ENCODE results near the gene IMMP2L. TPM values are rescaled to one million over a fixed set of nuclear protein-coding genes. Genes with fewer than 3 reads are reported as not detected.

IMMP2L gene
- total RNA-seq, 2 donors from 2014 or later: 13.1 to 22.7 TPM

DNA sequence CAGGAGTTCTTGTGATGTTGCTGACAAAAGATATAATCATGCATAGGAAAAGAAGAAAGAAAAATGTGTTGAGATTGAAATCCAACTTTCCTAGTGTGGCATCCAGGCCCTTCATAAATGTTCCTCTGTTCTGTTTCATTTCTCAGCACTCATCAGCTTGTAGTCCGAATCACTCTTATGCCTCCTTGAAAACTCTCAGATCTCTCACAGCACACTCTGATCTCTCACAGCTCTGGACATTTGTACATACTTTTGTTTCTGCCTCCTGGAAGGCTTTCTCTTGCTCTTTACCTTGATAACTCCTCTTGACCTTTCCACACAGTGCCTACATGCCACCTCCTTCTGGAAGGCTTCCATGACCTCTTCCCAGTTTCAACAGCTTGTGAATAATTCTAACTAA lies 880.4 kb downstream of the IMMP2L start:
- no peak for ATAC-seq (ENCODE audit: insufficient number of reproducible peaks, low FRiP score, low read depth)
- H3K4me1 ChIP-seq (ENCODE audit: control insufficient read depth in 1 of 2, low read depth in 2 of 2): no peaks in the 10 kb centered on the region
- H3K27ac ChIP-seq: no peak overlapping the region
- no peak for DNase-seq (ENCODE audit: low spot score)
- TF ChIP-seq, protein P1, sequence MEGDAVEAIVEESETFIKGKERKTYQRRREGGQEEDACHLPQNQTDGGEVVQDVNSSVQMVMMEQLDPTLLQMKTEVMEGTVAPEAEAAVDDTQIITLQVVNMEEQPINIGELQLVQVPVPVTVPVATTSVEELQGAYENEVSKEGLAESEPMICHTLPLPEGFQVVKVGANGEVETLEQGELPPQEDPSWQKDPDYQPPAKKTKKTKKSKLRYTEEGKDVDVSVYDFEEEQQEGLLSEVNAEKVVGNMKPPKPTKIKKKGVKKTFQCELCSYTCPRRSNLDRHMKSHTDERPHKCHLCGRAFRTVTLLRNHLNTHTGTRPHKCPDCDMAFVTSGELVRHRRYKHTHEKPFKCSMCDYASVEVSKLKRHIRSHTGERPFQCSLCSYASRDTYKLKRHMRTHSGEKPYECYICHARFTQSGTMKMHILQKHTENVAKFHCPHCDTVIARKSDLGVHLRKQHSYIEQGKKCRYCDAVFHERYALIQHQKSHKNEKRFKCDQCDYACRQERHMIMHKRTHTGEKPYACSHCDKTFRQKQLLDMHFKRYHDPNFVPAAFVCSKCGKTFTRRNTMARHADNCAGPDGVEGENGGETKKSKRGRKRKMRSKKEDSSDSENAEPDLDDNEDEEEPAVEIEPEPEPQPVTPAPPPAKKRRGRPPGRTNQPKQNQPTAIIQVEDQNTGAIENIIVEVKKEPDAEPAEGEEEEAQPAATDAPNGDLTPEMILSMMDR (IDR thresholded peaks at IDR 0.05): no peak
- no peaks in the 10 kb centered on the region for H3K27me3 ChIP-seq (replicated peaks; ENCODE audit: insufficient read depth)
- no peak overlapping the region for H3K4me3 ChIP-seq
- H3K9me3 ChIP-seq: no peaks in the 10 kb centered on the region
- no peaks in the 10 kb centered on the region for H3K36me3 ChIP-seq

DNA sequence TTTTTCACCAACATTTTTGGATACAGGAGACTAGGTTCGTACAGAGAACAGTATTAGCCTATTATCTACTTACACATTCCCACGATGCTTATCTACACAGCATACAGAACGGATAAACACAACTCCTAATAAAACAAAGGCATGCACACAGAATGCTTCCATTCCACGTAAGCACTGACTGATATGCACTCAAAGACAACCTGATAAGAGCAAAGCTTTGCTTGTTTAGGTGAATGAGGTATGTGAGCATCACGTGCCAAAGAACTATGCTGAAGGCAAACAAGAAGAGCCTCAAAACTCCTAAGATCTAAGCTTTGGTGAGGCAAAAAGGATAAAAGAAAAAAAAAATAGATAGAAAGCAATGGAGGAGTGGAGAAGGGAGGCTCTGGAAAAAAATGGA lies 884.9 kb downstream of the IMMP2L start:
- H3K27ac ChIP-seq: no peak overlapping the region
- TF ChIP-seq, protein P1 (IDR thresholded peaks at IDR 0.05): no peak

DNA sequence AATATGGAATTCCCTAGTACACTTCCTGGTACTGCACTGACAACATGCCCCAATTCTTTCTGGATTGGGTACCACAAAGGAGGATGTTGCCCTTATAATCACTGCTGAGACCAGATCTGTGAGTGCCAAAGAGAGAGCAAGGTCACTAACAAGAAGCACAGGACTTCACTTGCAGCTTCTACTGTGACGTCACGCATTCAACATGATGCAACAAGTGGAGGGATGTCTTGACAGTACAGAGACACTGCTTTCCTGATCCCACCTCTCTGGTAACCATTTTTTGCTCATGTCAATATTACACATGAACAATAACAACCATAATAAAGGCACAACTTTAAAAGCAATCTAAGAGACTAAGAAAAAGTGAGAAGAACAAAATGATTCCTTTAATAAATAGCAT lies 885.5 kb downstream of the IMMP2L start:
- H3K27me3 ChIP-seq (replicated peaks; ENCODE audit: insufficient read depth): no peaks in the 10 kb centered on the region
- ATAC-seq (ENCODE audit: insufficient number of reproducible peaks, low FRiP score, low read depth): no peak

More for the DNA sequence above, 884.9 kb downstream of the IMMP2L start:
- Histone ChIP-seq H3K4me3 (no peak overlapping the region), H3K36me3 (no peaks in the 10 kb centered on the region), H3K27me3 (replicated peaks; ENCODE audit: insufficient read depth) (no peaks in the 10 kb centered on the region), H3K4me1 (ENCODE audit: control insufficient read depth in 1 of 2, low read depth in 2 of 2) (no peaks in the 10 kb centered on the region), H3K9me3 (no peaks in the 10 kb centered on the region)
- ATAC-seq (ENCODE audit: insufficient number of reproducible peaks, low FRiP score, low read depth): no peak
- DNase-seq (ENCODE audit: low spot score): no peak

DNA sequence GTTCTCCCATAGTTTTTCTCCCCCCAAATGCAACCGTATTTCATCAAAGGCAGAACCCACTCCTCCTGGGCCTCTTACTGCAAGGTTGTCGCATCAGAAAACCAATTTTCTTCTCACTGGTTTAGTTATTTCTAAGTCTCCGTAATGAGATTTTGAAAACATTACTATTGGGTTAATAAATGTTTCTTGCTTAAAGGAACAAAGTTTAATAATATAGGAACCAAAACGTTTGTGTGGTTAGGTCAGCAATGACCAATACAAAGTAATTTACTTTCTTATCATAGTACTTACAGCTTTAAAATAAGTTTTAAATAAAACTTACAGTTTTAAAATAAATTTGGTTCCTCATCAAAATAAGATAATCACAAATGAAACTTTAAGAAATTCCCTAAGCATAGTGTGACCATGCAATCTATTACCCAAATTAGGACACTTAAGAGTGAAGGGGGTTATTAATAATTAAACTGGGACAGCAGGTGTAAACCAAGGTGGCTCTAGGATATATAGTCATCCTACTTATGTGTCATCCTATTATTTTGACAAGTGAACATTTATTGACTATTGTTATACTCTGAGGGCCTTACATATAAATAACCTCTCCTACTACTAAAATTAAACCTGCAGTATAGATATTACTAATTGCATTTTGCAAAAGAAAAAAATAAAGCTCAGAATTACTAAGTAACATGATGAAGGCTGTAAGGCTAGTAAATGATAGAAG lies 886.7 kb downstream of the IMMP2L start:
- no peak for ATAC-seq (ENCODE audit: insufficient number of reproducible peaks, low FRiP score, low read depth)
- Histone ChIP-seq H3K4me1 (ENCODE audit: control insufficient read depth in 1 of 2, low read depth in 2 of 2) (peaks cover 0 to 6% of the 10 kb centered on the region in 2 donors), H3K36me3 (no peaks in the 10 kb centered on the region)

More for the DNA sequence above, 885.5 kb downstream of the IMMP2L start:
- no peak for DNase-seq (ENCODE audit: low spot score)
- no peak overlapping the region for H3K27ac ChIP-seq
- H3K36me3 ChIP-seq: no peaks in the 10 kb centered on the region
- no peaks in the 10 kb centered on the region for H3K4me1 ChIP-seq (ENCODE audit: control insufficient read depth in 1 of 2, low read depth in 2 of 2)
- TF ChIP-seq, protein P1 (IDR thresholded peaks at IDR 0.05): no peak
- H3K4me3 ChIP-seq: no peak overlapping the region
- no peaks in the 10 kb centered on the region for H3K9me3 ChIP-seq

DNA sequence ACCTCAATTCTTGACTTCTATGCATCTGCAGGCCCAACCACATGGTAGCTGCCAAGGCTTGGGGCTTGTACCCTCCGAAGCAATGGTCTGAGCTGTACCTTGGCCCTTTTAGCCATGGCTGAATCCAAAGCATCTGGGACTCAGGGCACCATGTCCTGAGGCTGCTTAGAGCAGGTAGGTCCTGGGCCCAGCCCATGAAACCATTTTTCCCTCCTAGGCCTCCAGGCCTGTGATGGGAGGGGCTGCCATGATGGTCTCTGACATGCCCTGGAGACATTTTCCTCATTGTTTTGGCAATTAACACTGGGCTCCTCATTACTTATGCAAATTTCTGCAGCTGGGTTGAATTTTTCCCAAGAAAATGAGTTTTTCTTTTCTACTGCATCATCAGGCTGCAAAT lies 889.1 kb downstream of the IMMP2L start:
- TF ChIP-seq, protein P1 (IDR thresholded peaks at IDR 0.05): no peak
- no peaks in the 10 kb centered on the region for H3K27me3 ChIP-seq (replicated peaks; ENCODE audit: insufficient read depth)
- no peak for ATAC-seq (ENCODE audit: insufficient number of reproducible peaks, low FRiP score, low read depth)
- H3K27ac ChIP-seq: no peak overlapping the region
- H3K9me3 ChIP-seq: no peaks in the 10 kb centered on the region
- no peak overlapping the region for H3K4me3 ChIP-seq
- H3K4me1 ChIP-seq (ENCODE audit: control insufficient read depth in 1 of 2, low read depth in 2 of 2): peaks cover 0 to 6% of the 10 kb centered on the region in 2 donors
- DNase-seq (ENCODE audit: low spot score): no peak
- H3K36me3 ChIP-seq: no peaks in the 10 kb centered on the region

More for the DNA sequence above, 886.7 kb downstream of the IMMP2L start:
- H3K4me3 ChIP-seq: no peak overlapping the region
- H3K27ac ChIP-seq: no peak overlapping the region
- no peaks in the 10 kb centered on the region for H3K9me3 ChIP-seq
- no peaks in the 10 kb centered on the region for H3K27me3 ChIP-seq (replicated peaks; ENCODE audit: insufficient read depth)
- TF ChIP-seq, protein P1 (IDR thresholded peaks at IDR 0.05): no peak
- no peak for DNase-seq (ENCODE audit: low spot score)

All from thoracic aorta (tissue), 2 donors.